ENCODE data around the gene OR4K2.
A peak's percentile ranks its signal among the peaks of the same experiment; 100 is the strongest.
"Not testable (repeated sequence)": the region's sequence is repeated elsewhere in the genome, so short reads cannot be mapped to it uniquely, and the experiment has no call there.

The OR4K2 gene

DNA sequence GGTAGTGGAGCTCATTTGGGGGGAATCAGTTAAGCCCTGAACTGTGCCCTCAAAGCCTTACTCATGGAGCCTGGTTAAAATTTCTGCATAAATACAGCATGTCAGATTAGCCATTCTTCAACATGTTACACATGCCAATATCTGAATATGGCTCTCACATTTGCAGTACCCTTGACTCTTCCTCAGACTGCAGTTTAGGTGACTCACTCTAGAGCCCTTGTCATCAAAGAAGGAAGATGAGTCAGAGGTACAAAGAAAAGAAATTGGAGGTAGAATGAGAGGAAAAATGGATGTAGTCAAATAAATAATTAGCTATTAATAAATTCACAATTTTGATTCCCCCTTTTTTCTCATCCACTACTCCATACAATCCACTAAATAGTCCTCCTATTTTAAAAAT lies 23.6 kb upstream of the OR4K2 start:
- Histone ChIP-seq H3K27me3 (ENCODE audit: insufficient read depth, poor library complexity, severe bottlenecking) (no peaks in the 10 kb centered on the region), H3K27ac (replicated peaks) (no peak overlapping the region)
- no peak for DNase-seq (ENCODE audit: low read depth in 1 of 2, low spot score in 1 of 2)

DNA sequence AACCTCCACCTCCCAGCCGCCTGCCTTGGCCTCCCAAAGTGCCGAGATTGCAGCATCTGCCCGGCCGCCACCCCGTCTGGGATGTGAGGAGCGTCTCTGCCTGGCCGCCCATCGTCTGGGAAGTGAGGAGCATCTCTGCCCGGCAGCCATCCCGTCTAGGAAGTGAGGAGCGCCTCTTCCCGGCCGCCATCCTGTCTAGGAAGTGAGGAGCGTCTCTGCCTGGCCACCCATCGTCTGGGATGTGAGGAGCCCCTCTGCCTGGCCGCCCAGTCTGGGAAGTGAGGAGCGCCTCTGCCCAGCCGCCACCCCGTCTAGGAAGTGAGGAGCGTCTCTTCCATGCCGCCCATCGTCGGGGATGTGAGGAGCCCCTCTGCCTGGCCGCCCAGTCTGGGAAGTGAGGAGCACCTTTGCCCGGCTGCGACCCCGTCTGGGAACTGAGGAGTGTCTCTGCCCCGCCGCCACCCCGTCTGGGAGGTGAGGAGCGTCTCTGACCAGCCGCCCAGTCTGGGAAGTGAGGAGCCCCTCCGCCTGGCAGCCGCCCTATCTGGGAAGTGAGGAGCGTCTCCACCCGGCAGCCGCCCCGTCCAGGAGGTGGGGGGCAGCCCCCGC lies 8.8 kb upstream of the OR4K2 start:
- H3K27ac ChIP-seq (replicated peaks); H3K27me3 ChIP-seq (ENCODE audit: insufficient read depth, poor library complexity, severe bottlenecking); H3K4me3 ChIP-seq (replicated peaks; ENCODE audit: insufficient read depth, low read length); DNase-seq (ENCODE audit: low read depth in 1 of 2, low spot score in 1 of 2): not testable (repeated sequence)

More for the DNA sequence above, 23.6 kb upstream of the OR4K2 start:
- TF ChIP-seq, protein P1, sequence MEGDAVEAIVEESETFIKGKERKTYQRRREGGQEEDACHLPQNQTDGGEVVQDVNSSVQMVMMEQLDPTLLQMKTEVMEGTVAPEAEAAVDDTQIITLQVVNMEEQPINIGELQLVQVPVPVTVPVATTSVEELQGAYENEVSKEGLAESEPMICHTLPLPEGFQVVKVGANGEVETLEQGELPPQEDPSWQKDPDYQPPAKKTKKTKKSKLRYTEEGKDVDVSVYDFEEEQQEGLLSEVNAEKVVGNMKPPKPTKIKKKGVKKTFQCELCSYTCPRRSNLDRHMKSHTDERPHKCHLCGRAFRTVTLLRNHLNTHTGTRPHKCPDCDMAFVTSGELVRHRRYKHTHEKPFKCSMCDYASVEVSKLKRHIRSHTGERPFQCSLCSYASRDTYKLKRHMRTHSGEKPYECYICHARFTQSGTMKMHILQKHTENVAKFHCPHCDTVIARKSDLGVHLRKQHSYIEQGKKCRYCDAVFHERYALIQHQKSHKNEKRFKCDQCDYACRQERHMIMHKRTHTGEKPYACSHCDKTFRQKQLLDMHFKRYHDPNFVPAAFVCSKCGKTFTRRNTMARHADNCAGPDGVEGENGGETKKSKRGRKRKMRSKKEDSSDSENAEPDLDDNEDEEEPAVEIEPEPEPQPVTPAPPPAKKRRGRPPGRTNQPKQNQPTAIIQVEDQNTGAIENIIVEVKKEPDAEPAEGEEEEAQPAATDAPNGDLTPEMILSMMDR (IDR thresholded peaks at IDR 0.05; ENCODE audit: insufficient read depth, low read length), result no peak
- TF ChIP-seq SPI1 (IDR thresholded peaks at IDR 0.05; ENCODE audit: borderline replicate concordance, low read depth) (no peak), GABPA (IDR thresholded peaks at IDR 0.05; ENCODE audit: low read depth) (no peak), POLR2AphosphoS5 (IDR thresholded peaks at IDR 0.05; ENCODE audit: low read depth) (no peak)
- TF ChIP-seq, protein P2, sequence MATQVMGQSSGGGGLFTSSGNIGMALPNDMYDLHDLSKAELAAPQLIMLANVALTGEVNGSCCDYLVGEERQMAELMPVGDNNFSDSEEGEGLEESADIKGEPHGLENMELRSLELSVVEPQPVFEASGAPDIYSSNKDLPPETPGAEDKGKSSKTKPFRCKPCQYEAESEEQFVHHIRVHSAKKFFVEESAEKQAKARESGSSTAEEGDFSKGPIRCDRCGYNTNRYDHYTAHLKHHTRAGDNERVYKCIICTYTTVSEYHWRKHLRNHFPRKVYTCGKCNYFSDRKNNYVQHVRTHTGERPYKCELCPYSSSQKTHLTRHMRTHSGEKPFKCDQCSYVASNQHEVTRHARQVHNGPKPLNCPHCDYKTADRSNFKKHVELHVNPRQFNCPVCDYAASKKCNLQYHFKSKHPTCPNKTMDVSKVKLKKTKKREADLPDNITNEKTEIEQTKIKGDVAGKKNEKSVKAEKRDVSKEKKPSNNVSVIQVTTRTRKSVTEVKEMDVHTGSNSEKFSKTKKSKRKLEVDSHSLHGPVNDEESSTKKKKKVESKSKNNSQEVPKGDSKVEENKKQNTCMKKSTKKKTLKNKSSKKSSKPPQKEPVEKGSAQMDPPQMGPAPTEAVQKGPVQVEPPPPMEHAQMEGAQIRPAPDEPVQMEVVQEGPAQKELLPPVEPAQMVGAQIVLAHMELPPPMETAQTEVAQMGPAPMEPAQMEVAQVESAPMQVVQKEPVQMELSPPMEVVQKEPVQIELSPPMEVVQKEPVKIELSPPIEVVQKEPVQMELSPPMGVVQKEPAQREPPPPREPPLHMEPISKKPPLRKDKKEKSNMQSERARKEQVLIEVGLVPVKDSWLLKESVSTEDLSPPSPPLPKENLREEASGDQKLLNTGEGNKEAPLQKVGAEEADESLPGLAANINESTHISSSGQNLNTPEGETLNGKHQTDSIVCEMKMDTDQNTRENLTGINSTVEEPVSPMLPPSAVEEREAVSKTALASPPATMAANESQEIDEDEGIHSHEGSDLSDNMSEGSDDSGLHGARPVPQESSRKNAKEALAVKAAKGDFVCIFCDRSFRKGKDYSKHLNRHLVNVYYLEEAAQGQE (IDR thresholded peaks at IDR 0.05; ENCODE audit: insufficient replicate concordance, low read depth), result no peak
- no peak overlapping the region for H3K4me3 ChIP-seq (replicated peaks; ENCODE audit: insufficient read depth, low read length)

DNA sequence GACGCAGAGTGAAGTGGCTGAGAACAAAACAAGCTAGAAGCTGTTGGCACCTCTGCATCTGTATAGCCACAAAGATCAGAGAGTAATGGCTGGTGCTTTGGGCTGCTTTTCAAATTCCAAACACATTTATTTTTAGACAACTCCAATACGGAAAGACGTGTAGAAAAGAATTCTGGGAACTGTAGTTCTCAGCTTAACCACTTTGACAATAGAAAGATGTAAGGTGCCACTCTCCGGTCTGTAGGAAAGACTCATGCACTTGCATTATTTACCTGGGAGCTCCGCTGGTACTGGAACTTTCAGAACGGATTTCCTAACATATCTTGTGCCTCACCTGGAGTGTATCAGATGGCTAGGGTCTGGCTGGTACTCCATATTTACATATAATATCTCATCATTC lies 1.8 kb upstream of the OR4K2 start:
- H3K27me3 ChIP-seq (ENCODE audit: insufficient read depth, poor library complexity, severe bottlenecking), result no peaks in the 10 kb centered on the region
- DNase-seq (ENCODE audit: low read depth in 1 of 2, low spot score in 1 of 2), result no peak
- H3K27ac ChIP-seq (replicated peaks), result no peak overlapping the region
- no peak for TF ChIP-seq POLR2AphosphoS5 (IDR thresholded peaks at IDR 0.05; ENCODE audit: low read depth)
- H3K4me3 ChIP-seq (replicated peaks; ENCODE audit: insufficient read depth, low read length), result no peak overlapping the region

DNA sequence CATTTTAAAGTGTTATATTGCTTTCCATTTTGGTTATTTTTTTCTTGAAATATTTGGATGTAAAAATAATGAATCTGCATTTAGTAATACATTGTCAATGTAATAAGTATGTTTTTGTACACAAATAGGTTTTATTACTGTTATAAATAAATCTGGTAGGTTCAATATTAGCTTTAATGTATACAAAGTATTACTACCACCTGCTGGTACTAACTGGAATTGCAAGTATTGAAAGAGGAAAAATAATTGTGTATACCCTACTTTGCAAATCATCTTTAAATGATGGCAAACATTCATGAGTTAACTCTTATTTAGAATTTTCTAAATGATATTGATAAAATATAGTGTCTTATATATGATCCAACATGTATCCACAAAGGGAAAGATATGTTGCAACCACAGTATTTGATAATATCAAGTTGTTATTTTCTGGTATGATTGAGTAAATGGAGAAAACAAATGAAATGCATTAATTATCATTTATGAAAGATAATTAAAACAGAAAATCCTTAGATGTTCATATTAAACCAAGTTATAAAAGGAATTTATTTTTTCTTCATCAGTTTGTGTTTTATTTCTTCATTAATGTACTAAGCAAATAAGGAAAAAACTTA lies 3.2 kb downstream of the OR4K2 start:
- no peak overlapping the region for H3K4me3 ChIP-seq (replicated peaks; ENCODE audit: insufficient read depth, low read length)
- DNase-seq (ENCODE audit: low read depth in 1 of 2, low spot score in 1 of 2), result no peak
- TF ChIP-seq, protein P1 (IDR thresholded peaks at IDR 0.05; ENCODE audit: insufficient read depth, low read length), result peak; percentile 71
- no peak for TF ChIP-seq SPI1 (IDR thresholded peaks at IDR 0.05; ENCODE audit: borderline replicate concordance, low read depth)
- no peak for TF ChIP-seq GABPA (IDR thresholded peaks at IDR 0.05; ENCODE audit: low read depth)
- TF ChIP-seq, protein P2 (IDR thresholded peaks at IDR 0.05; ENCODE audit: insufficient replicate concordance, low read depth), result no peak
- TF ChIP-seq POLR2AphosphoS5 (IDR thresholded peaks at IDR 0.05; ENCODE audit: low read depth), result no peak
- peaks cover 4% of the 10 kb centered on the region for H3K27me3 ChIP-seq (ENCODE audit: insufficient read depth, poor library complexity, severe bottlenecking)
- H3K27ac ChIP-seq (replicated peaks), result no peak overlapping the region

DNA sequence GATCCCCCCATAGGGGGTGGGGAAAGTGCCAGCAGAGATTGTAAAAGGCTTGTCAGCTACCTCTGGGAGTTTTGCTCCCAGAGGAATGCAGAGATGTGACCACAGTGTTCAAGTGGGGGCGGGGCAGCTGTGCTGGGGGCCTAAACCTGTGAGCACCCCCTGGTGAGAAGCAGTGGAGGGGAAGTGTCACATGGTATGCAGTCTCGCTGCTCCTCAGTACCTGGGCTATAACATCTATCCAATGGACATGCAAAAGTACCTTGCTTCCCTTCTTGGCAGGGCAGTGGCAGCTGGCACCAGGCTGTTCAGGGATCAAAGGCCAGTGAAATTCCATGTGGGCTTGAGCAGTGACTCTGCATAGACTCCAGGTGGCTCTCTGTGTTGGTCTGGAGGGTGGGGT lies 20.3 kb downstream of the OR4K2 start:
- TF ChIP-seq SPI1 (IDR thresholded peaks at IDR 0.05; ENCODE audit: borderline replicate concordance, low read depth) (no peak), POLR2AphosphoS5 (IDR thresholded peaks at IDR 0.05; ENCODE audit: low read depth) (no peak), GABPA (IDR thresholded peaks at IDR 0.05; ENCODE audit: low read depth) (no peak)
- TF ChIP-seq, protein P2 (IDR thresholded peaks at IDR 0.05; ENCODE audit: insufficient replicate concordance, low read depth), result no peak
- TF ChIP-seq, protein P1 (IDR thresholded peaks at IDR 0.05; ENCODE audit: insufficient read depth, low read length), result no peak
- Histone ChIP-seq H3K27me3 (ENCODE audit: insufficient read depth, poor library complexity, severe bottlenecking) (no peaks in the 10 kb centered on the region), H3K27ac (replicated peaks) (no peak overlapping the region), H3K4me3 (replicated peaks; ENCODE audit: insufficient read depth, low read length) (no peak overlapping the region)
- DNase-seq (ENCODE audit: low read depth in 1 of 2, low spot score in 1 of 2), result no peak

Data from HL-60 (cell line).